NCI-H748 (cell line): ENCODE results near the gene TMEM170B.

ENCODE experiments used
- DNase-seq: peaks from one replicate; lab custom pipeline; 2025; ENCODE audit not compliant: unreplicated experiment; lab: John Stamatoyannopoulos, UW

Gene TMEM170B

GRCh38 chr6:11537229-11538051 lies at the start of gene TMEM170B:
Gene TMEM170B (plus strand): TSS chr6:11537749. CDS start chr6:11538278, 529 bp downstream.
- DNase-seq: peak; percentile 99

DNA sequence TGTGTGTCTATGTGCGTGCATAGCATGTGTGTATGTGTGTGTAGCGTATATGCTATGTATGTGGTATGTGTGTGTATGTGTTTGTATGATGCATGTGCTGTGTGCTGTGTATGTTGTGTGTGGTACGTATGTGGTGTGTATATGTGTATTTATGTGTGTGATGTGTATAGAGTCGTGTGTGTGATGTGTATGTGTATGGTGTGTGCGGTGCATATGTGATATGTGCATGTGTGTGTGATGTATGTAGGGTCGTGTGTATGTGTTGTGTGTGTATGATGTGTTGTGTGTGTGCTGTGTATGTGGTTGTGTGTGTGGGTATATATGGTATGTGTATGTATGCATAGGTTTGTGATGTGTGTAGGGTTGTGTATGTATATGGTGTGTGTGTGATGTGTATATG lies 46.6 kb upstream of the TMEM170B start:
- DNase-seq: no peak

DNA sequence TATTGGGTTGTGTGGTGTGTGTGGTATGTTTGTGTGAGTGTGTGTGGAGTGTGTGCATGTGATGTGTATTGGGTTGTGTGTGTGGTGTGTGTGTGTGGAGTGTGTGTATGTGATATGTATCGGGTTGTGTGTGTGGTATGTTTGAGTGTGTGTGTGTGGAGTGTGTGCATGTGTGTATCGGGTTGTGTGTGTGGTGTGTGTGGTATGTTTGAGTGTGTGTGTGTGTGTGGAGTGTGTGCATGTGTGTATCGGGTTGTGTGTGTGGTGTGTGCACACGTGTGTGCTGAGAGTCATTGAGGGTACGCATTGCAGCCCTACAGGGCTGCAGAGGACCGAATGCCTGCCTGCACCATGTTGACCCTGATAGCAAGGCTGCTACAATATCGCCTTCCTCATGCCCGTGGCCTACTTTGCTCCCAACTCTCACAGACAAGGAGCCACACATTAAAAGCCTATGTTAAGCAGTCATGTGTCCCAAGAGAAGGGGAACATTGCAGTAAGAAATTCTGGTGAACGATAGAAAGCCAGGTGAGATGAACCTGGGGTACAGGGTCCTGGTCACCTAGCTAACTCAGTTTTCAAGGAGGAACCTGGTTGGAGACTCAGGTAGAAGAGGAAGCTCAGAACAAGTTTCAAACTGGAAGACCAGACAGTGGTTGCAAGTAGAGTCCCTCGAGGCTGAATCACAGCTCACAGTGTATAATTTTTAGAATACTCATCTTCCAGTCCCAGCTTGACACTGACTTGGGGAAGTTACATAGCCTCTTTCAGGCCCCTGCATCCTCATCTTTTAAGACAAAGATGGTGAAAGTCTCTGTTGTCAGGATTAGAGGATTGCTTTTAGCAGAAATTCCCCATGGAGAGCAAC lies 45.7 kb upstream of the TMEM170B start:
- no peak for DNase-seq

GRCh38 chr6:11492464-11493290 lies 44.9 kb upstream of the TMEM170B start:
- no peak for DNase-seq

GRCh38 chr6:11493974-11494373 lies 43.6 kb upstream of the TMEM170B start:
- no peak for DNase-seq

DNA sequence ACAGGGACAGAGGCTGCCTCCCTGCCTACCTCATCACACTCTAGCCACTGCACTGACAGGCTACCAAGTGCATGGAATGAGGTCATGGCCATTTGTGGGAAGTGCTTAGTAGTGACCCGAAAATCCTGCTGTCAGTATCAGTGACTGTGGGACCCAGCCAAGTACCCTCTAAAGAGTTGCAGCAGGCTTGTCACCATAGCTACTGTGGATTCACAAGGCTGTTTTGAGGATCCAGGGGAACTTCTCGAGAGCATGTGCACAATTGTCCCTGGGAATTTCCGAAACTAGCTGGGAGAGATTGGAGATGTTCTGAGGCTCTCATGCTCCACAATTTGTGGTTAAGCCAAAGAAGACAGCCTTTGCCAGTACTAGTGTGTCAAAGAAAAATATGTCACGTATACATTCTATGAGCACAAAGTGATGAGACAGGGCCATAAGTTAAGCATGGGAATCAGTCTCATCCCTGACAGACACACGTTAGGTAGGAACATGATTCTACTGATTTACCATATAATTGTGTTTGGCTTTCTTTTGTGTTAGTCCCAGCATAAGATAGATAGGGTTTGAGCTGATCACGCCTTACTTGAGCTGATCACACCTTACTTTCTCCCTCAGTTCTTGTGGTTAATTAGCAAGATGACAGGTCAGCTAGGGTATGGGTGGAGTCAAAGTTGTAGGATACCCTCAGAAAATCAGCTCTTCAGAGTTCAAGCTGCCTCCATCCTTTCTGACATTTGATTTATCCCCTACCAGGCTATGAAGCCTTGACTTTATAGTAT lies 42.6 kb upstream of the TMEM170B start:
- no peak for DNase-seq

- DNase-seq: peak; percentile 18
Observed at GRCh38 chr6:11495565-11496145, 41.9 kb upstream of the TMEM170B start.

DNA sequence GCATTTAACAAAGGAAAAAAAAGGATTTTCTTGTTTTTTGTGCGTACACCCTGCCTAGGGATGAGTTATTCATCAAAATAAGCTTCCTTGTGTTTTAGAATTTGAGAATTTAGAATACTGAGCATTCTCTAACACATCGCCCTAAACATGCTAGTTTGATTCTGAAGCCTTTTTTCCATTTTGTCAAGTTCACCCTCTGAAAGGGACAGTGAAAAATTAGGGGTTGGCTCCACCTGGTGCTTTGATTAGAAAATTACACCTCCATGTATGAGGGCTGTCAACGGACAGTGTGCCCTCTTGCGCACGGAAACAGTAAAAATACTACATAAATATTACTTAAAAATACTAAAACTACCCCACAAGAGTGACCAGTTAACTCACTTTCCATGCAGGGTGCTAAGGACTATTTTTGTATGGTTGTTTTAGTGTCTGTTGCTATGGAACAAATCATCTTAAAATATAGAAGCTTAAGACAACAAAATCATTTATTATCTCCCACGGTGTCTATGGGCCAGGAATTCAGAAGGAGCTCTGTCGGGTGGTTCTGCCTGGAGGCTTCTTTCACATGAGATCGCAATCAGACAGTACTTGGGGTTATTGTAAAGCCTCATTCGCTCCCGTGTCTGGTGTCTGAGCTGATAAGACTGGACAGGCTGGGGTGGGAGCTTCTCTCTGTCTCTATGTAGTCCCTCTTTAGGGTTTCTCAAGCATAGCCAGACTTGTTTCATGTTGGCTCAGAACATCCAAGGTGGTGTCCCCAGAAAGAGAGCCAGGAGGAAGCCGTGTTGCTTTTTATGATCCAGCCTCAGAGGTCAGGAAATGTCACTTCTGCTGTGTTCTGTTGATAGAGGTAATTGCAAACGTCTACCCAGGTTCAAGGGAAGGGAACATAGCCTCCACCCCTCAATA lies 41.1 kb upstream of the TMEM170B start:
- peak; percentile 73 for DNase-seq

- DNase-seq: no peak
Observed at GRCh38 chr6:11497107-11497506, 40.4 kb upstream of the TMEM170B start.

DNA sequence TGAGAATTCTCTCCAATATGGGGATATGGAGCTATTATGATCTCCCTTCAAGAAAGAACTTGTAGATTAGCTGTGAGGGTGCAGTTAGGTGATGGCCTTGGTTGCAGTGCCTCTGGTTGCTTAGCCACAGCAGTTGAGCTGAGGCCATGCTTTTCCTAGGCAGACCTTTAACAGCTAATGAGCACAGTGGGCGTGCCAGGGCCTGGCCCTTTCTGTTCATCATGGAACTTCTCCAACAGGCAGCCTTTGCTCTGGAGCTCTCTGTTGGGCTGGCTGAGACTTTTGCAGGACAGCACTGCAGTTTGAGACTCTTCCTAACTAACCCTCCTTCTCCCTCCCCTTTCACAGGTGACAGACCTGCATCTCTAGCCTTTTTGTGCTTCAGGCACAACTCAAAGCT lies 39.7 kb upstream of the TMEM170B start:
- DNase-seq: peak; percentile 22

DNA sequence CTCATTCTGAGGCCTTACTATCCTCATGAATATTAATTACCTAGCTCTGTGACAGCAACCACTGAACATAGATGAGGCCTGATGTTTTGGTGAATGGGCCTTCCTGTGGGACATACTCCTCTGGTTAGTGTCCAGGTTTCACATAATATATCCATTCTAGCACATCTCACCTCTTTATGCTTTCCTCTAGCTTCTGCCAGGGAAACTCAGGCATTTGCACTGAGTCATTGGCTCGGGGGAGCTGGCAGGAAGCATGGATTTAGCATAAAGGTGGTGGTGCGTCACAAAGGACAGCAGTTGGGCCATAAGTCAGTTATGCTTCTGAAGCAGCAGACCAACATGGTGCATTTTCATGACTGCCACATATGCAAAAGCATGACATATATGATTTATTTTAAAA lies 37.5 kb upstream of the TMEM170B start:
- no peak for DNase-seq

- DNase-seq: no peak
Observed at GRCh38 chr6:11509471-11509870, 28.1 kb upstream of the TMEM170B start.

DNA sequence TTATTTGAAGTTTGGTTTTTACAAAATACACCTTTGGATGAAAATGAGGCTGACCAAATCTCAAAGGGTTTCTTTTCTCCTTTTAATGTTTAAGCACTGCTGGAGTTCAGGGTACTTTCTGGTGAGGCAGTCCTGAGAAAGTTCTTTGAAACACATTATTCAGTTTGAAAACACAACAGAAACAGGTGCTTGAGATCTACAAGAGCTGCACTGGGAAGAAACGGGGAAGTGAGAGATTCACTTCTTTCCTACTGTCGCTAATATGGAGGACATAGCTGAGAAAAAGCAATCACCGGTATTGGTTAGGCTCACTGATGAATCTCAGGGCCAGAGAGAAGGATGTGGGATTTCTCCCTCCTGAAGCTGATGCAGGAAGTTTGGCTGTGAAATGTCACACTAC lies 22.9 kb upstream of the TMEM170B start:
- DNase-seq: no peak

DNA sequence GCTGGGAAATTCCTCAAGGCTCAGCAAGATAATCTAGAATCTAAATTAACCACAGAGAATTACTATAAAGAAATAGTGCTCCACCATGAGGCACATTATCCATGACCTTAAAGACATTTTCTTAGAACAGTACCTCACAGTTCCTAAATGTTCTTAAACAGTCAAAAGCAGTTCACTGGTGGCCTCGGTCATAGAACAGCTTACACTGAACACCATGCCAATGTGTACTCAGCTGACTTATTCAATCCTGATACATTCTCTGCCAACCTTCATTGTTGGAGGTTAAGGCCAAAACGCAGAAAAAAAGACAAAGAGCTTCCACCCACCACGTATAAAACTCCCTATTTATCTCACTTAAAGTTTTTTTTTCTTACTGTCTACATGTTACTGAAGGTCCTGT lies 21.8 kb upstream of the TMEM170B start:
- no peak for DNase-seq

DNA sequence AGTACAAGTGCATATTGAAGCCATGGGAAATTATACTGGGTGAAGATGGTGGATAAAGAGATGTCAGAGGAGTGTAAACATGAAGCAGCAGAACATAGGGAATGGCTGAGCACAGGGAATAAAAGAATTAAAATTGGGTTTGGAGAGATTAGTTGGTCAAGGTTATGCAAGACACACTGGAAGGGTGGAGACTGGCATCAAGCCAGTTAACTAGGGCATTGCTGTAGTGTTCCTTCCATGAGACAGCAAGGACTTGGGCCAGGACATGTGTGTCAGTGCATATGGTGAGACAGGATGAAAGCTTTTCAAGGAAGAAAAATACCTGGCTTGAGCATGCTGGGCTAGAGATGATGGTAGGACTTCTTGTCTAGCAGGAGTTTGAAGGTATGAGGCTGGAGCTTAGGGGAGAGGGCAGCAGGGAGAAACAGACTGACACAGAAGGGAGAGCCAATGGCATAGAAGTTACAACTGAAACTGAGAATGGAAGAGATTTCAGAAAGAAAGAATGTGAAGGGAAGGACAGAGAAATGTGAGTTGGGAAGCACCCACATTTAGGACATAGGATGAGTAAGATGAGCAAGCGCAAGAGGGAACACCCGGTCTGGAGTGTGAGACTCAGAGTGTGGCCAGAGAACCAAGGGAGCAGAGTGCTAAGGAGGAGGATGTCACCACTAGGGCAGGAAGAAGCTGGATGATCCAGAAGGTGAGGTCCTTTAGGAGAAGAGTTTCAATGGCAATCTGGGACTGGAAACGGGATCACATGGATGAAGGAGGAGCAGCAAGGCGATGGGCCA lies 14.5 kb upstream of the TMEM170B start:
- DNase-seq: no peak

- DNase-seq: no peak
Observed at GRCh38 chr6:11525468-11526155, 11.9 kb upstream of the TMEM170B start.

GRCh38 chr6:11526156-11526505 lies 11.4 kb upstream of the TMEM170B start:
- no peak for DNase-seq
